Fibroblast of skin of abdomen (primary cell): ENCODE results near the gene MILR1.
A peak's percentile ranks its signal among the peaks of the same experiment; 100 is the strongest.
"Not testable (repeated sequence)": the region's sequence is repeated elsewhere in the genome, so short reads cannot be mapped to it uniquely, and the experiment has no call there.

ENCODE experiments used
- DNase-seq: peaks from one replicate; pipeline ENCODE4 v3.0.0-alpha.2; 2013

MILR1 gene

GRCh38 chr17:64428406-64428805 lies 20.5 kb upstream of the MILR1 start:
- DNase-seq: no peak

- DNase-seq: not testable (repeated sequence)
These were observed 18.9 kb upstream of the MILR1 start for GRCh38 chr17:64430036-64430435.

GRCh38 chr17:64431534-64431933 lies 17.4 kb upstream of the MILR1 start:
- DNase-seq: no peak

GRCh38 chr17:64437944-64438525 lies 10.9 kb upstream of the MILR1 start:
- no peak for DNase-seq

GRCh38 chr17:64439521-64439920 lies 9.4 kb upstream of the MILR1 start:
- not testable (repeated sequence) for DNase-seq

GRCh38 chr17:64439956-64440355 lies 9.0 kb upstream of the MILR1 start:
- DNase-seq: no peak

- peak; percentile 68 for DNase-seq
These were observed 7.0 kb upstream of the MILR1 start for GRCh38 chr17:64441772-64442540.

GRCh38 chr17:64442541-64442971 lies 6.4 kb upstream of the MILR1 start:
- no peak for DNase-seq

- no peak for DNase-seq
These were observed 5.7 kb upstream of the MILR1 start for GRCh38 chr17:64443086-64443760.

GRCh38 chr17:64447526-64447925 lies 1.4 kb upstream of the MILR1 start:
- no peak for DNase-seq

GRCh38 chr17:64449545-64449944 lies 630 bp downstream of the MILR1 start:
- no peak for DNase-seq

- DNase-seq: no peak
These were observed 7.3 kb downstream of the MILR1 start for GRCh38 chr17:64455993-64456885.

- DNase-seq: peak; percentile 29
These were observed 8.2 kb downstream of the MILR1 start for GRCh38 chr17:64457156-64457555.

- DNase-seq: no peak
These were observed 9.8 kb downstream of the MILR1 start for GRCh38 chr17:64458756-64459155.

GRCh38 chr17:64459284-64459747 lies 10.4 kb downstream of the MILR1 start:
- peak; percentile 50 for DNase-seq

- not testable (repeated sequence) for DNase-seq
These were observed 10.9 kb downstream of the MILR1 start for GRCh38 chr17:64459818-64460217.

GRCh38 chr17:64460955-64461354 lies 12.0 kb downstream of the MILR1 start:
- peak; percentile 9 for DNase-seq

- DNase-seq: no peak
These were observed 12.9 kb downstream of the MILR1 start for GRCh38 chr17:64461788-64462187.

- peak; percentile 11 for DNase-seq
These were observed 17.3 kb downstream of the MILR1 start for GRCh38 chr17:64466019-64466735.

GRCh38 chr17:64466834-64467233 lies 17.9 kb downstream of the MILR1 start:
- not testable (repeated sequence) for DNase-seq

GRCh38 chr17:64470625-64471024 lies 21.7 kb downstream of the MILR1 start:
- no peak for DNase-seq

- DNase-seq: no peak
These were observed 22.5 kb downstream of the MILR1 start for GRCh38 chr17:64471440-64471839.
